ENCODE measurements around the gene CHST3.
"Not testable (repeated sequence)": the region's sequence is repeated elsewhere in the genome, so short reads cannot be mapped to it uniquely, and the experiment has no call there.

The CHST3 gene

DNA sequence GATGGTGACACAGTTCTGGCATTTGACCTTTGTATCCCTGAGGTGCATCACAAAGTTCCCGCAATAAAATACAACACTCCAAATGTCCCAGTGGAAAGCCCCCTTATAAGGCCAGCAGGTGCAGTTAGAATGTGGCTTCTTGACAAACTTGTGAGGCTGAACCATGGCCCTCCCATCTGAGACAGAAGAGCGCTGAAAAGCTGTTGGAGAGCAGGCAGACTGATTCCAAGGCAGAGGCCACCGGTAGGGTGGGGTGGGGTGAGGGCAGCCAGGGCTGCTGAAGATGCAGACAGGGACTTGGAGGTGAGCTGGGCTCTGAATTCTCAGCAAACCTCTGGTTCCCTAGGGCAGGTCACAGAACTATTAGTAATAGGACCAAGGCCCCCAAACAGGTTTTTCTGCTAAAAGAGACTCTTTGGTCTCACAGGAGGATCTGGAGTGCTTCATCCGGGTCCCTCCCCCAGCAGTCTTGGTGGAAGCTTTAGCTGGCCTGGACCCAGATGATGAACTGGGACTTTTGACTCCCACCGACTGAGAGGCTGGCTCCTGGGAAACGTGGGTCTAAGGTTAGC, 15.6 kb upstream of the CHST3 start:
- no peak for DNase-seq (ENCODE audit: extremely low read depth in 1 of 2, low read depth in 1 of 2)

- DNase-seq (ENCODE audit: extremely low read depth in 1 of 2, low read depth in 1 of 2), result no peak
These were observed 13.5 kb upstream of the CHST3 start for GRCh38 chr10:71950683-71951082.

DNA sequence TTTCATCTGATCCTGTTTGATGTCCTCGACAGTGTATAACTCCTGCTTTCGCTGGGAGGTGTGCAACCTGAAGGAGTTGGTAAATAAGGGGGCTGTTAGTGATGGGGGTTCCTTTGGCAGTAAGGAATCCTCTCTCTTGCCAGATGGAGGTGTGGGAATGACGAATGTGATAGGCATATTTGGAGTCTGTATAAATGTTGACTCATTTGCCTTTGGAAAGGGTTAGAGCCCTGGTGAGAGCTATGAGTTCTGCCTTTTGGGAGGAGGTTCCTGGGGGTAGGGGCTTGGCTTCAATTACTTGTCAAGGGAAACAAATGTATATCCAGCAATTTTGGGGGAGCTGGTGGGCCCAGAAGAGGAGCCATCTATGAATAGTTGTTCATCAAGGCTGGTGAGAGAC, 11.4 kb upstream of the CHST3 start:
- DNase-seq (ENCODE audit: extremely low read depth in 1 of 2, low read depth in 1 of 2), result no peak

DNA sequence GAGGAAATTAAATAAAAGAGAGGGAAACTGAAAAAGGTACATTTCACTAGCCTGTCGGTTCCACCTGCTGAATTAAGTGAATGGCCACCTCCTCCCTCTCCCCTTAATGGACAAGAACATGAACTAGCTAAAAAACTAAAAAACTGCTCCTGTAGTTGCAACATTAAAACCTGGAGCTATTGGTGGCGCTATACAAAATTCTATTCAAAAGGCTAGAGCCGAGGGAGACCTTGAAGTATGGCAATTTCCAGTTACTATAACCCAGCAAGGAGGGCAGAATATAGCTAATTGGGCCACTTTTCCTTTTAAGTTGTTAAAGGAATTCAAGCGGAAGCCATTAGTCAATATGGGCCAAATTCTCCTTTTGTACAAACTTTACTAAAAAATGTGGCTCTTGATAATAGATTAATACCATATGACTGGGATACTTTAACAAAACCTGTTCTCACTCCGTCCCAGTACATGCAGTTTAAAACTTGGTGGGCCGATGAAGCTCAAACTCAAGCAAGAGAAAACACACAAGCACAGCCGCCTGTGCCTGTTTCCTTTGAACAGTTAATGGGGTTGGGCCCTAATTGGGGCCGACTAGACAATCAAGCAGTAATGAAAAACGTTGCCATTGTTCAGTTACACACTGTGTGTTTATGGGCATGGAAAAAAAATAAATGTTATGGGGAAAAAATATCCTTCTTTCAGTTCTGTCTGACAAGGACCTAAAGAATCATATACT, 6.5 kb upstream of the CHST3 start:
- DNase-seq (ENCODE audit: extremely low read depth in 1 of 2, low read depth in 1 of 2), result no peak

DNA sequence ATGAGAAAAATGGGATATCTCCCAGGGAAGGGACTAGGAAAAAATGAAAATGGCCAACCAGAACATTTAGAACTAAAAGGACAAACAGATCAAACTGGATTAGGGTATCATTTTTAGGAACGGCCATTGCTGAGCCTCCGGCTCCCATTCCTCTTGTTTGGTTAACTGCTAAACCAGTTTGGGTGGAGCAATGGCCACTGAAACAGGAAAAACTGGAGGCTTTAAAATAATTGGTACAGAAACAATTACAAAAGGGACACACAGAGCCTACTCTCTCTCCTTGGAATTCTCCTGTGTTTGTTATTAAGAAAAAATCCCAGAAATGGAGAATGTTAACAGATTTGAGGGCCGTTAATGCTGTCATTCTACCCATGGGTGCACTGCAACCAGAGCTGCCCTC, 4.7 kb upstream of the CHST3 start:
- DNase-seq (ENCODE audit: extremely low read depth in 1 of 2, low read depth in 1 of 2), result no peak

- DNase-seq (ENCODE audit: extremely low read depth in 1 of 2, low read depth in 1 of 2), result no peak
These were observed 2.4 kb upstream of the CHST3 start for GRCh38 chr10:71961831-71962230.

DNA sequence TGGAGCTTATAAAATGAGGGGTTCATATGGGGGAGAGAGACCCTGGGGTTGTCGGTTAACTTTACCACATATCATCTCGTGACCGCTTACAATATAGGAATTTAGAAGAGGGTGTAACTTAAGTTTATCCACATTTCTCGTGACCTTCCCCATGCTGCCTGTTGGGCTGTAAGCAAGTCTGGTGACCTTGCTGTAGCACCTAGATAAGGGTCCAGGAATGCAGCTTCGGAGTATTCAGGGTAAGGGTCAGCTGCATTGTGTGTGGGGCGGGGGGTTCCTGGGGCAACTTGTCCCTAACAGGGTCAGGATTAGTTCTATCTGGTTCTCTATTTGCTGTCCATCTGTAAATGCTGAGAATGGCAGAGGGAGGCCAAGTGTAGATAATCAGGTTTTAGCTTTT, 1.3 kb upstream of the CHST3 start:
- DNase-seq (ENCODE audit: extremely low read depth in 1 of 2, low read depth in 1 of 2), result no peak

DNA sequence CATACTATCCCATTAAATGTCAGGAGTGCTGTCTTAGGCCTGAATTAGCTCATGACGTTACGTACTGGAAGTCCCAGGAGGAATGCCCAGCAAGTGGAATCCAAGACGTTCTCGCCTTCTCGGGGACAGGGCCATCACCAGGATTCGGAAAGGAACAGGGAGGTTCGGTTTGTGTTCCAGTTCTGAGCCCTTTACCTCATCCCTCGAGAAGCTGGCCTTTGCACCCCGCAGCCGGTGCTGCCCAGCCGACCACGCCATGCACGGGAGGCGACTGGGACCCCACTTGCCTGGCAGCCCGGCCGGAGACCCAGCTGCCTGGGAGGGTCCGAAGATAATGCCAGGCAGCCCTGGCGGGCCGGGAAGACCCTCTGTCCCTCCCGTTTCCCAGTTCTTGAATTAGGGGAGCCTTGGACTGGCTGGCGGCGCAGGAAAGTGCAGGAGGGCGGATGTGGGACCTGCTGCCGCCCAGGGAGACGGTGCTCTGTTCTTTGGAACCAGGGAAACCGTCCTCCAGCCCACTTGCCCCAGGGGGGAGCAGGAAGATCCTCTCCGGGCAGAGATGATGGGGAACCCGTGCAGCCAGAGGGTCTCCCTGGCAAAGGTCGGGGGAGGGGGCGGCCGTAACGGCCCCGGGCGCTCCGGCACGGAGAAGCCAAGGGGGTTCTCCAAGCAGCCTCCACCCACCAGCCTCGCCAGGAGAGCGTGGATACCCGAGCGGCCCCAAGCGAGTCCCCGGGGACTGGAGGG, 671 bp upstream of the CHST3 start:
- no peak for DNase-seq (ENCODE audit: extremely low read depth in 1 of 2, low read depth in 1 of 2)

- peak in 1 of 2 donors; percentile 35 for DNase-seq (ENCODE audit: extremely low read depth in 1 of 2, low read depth in 1 of 2)
These were observed 734 bp downstream of the CHST3 start for GRCh38 chr10:71964743-71965515.

- no peak for DNase-seq (ENCODE audit: extremely low read depth in 1 of 2, low read depth in 1 of 2)
These were observed 1.4 kb downstream of the CHST3 start for GRCh38 chr10:71965623-71966022.

GRCh38 chr10:71966046-71967004, 2.1 kb downstream of the CHST3 start:
- DNase-seq (ENCODE audit: extremely low read depth in 1 of 2, low read depth in 1 of 2), result no peak

GRCh38 chr10:71967958-71968357, 3.8 kb downstream of the CHST3 start:
- DNase-seq (ENCODE audit: extremely low read depth in 1 of 2, low read depth in 1 of 2), result not testable (repeated sequence)

DNA sequence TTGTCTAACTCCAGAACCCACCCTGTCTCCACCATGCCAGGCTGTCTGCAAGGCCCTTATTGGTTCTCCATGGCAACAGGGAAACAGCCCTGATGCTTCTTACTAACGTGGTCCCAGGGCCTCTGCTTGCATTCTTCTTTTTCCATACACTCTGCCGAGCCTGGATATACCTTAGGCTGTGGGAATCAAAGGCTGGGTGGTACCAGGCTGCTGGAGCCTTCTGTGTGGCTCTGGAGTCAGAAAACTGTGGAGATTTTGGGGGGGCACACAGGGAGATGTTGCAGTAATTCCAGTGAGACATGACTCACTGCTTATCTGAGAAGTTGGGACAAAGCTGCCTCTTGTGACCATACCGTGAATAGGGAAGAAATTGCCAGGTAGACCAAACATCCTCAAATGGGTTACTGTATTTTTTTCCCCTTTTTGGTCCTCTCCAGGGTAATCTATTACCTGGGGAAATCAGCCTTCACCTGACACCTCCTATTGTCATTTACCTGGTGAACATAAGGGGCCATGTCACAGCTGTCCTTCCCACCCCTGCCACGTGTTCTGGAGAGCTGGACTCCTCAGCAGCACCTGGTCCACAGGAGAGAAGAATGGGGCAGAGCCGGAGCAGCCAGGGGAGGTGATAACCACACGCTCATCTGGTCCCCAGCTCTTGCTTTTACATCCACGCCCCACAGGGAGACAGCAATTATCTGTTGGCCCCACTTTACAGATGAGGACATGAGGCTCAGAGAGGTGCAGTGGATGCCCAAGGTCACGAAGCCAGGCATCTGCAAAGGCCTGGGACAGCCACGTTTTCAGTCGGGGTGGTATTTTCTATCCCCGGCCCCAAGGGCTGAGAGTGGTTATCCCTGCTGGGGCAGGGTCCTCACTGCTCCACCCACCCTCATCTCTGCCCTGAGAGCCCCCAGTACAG, 4.6 kb downstream of the CHST3 start:
- no peak for DNase-seq (ENCODE audit: extremely low read depth in 1 of 2, low read depth in 1 of 2)

- DNase-seq (ENCODE audit: extremely low read depth in 1 of 2, low read depth in 1 of 2), result no peak
These were observed 5.7 kb downstream of the CHST3 start for GRCh38 chr10:71969929-71970328.

DNA sequence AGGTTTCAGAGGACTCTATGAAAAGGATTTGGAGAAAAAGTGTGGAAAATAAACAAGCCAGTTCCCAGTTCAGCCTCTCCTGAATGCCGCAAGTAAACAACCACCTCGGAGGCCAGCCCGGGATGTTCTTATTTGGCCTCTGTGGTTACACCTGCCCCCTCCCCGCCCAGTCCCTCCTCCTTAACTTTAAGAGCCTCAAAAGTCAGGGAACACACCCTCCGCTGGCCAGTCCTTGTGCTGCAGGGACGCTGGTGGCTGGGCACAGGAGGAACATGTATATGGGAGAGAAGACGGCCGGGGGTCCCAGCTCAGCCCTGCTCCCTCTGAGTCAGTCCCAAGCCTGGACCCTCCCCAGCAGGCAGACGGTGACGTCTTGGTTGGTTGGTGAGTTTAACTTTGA, 6.1 kb downstream of the CHST3 start:
- DNase-seq (ENCODE audit: extremely low read depth in 1 of 2, low read depth in 1 of 2), result no peak

DNA sequence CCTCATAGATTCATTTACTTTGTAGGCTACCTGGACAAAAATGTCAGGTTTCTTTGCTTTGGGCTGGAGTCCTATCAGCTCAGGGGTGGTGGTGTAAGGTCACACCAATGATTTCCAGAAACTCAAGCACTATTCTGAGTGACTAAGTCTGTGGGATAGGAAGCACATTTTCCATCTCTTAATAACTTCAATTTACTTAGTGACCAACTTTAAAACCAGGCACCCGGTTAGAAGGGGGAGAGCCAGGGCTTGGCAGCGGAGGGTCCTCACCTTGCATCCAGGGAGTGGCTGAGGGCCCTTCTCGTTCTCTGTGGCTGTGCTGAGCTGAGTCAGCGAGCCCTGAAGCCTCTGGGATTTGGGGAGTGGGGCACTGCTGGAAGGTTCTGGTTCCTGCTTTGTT, 6.7 kb downstream of the CHST3 start:
- no peak for DNase-seq (ENCODE audit: extremely low read depth in 1 of 2, low read depth in 1 of 2)

GRCh38 chr10:71971311-71971731, 7.1 kb downstream of the CHST3 start:
- DNase-seq (ENCODE audit: extremely low read depth in 1 of 2, low read depth in 1 of 2), result no peak

DNA sequence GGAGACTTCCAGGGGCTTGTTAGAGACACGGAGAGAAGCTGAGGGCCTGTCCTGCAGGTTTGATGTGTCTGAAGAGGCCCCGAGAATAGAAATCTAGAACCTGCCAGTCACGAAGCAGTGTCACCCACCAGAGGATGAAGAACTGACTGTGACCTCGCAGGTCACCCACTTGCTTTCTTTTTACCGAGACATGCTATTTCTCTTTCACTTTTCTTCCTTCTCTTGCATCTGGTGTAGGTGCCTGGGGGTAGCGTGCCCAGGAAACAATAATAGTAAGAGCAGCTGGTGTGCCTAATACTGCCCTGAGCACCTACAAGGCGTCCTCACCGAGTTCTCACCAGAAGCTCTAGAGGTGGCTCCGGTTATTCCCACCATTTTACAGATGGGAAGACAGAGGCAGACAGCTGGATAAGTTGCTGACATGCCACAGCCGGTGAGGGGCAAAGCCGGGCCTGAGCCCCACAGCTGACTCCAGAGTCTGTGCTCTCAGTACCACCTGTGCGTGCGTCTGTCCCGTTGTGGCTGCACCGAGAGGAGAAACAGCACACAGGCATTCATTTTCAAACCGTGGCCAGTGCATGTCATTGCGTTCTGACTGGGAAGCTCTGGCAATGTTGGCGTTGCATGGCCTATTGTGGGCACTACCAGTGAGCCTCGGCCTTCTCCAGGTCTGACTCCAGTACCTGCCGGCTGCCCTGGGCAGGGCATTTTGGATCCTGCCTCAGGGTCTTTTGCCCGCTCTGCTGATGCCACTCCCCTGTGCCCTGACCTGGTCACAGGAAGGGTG, 7.8 kb downstream of the CHST3 start:
- no peak for DNase-seq (ENCODE audit: extremely low read depth in 1 of 2, low read depth in 1 of 2)

Measured in stimulated activated CD8-positive, alpha-beta memory T cell treated with anti-CD3 and anti-CD28 coated beads, Interleukin-7, amount 100 ng/mL, for 48 hours (primary cell).